Hepatocyte (in vitro differentiated cells): Measurements from ENCODE around the gene PRPF38A. TPM values are rescaled to one million over a fixed set of nuclear protein-coding genes. Genes with fewer than 3 reads are reported as not detected.

Source experiments
- DNase-seq: peaks from one replicate; pipeline ENCODE4 v3.0.0-alpha.2; 2016; ENCODE audit warnings: low spot score
- H2AFZ ChIP-seq: fragments of 200-600 bp; sonication (generic); 2 replicates; pipeline ENCODE4 v1.6.0; 2016; ENCODE audit warnings: antibody characterized with exemption, mild to moderate bottlenecking
- H3K27ac ChIP-seq: fragments of 200-600 bp; sonication (generic); 2 replicates; pipeline ENCODE4 v1.5.1; 2016; ENCODE audit warnings: mild to moderate bottlenecking
- H3K27me3 ChIP-seq: fragments of 200-600 bp; sonication (generic); 2 replicates; pipeline ENCODE4 v1.6.1; 2016
- H3K36me3 ChIP-seq: fragments of 200-600 bp; sonication (generic); replicated peaks from 2 replicates; pipeline ENCODE4 v1.5.1; 2016; ENCODE audit warnings: low read depth; ENCODE audit not compliant: insufficient read depth
- H3K4me1 ChIP-seq: fragments of 200-600 bp; sonication (generic); 2 replicates; pipeline ENCODE4 v1.5.1; 2016; ENCODE audit warnings: mild to moderate bottlenecking, moderate library complexity; ENCODE audit not compliant: insufficient read depth
- H3K4me2 ChIP-seq: fragments of 200-600 bp; sonication (generic); 2 replicates; pipeline ENCODE4 v1.6.0; 2016
- H3K4me3 ChIP-seq: fragments of 200-600 bp; sonication (generic); 2 replicates; pipeline ENCODE4 v1.5.1; 2016; ENCODE audit warnings: mild to moderate bottlenecking
- H3K79me2 ChIP-seq: fragments of 200-600 bp; sonication (generic); 2 replicates; pipeline ENCODE4 v1.6.0; 2017; ENCODE audit warnings: mild to moderate bottlenecking
- H3K9me2 ChIP-seq: fragments of 200-600 bp; sonication (generic); replicated peaks from 2 replicates; pipeline ENCODE4 v1.6.0; 2017; ENCODE audit warnings: mild to moderate bottlenecking; ENCODE audit not compliant: insufficient read depth
- H3K9me3 ChIP-seq: fragments of 200-600 bp; sonication (generic); 2 replicates; pipeline ENCODE4 v1.5.1; 2016; ENCODE audit warnings: low read depth, mild to moderate bottlenecking
- H4K20me1 ChIP-seq: fragments of 200-600 bp; sonication (generic); 2 replicates; pipeline ENCODE4 v1.6.0; 2016; ENCODE audit warnings: mild to moderate bottlenecking; ENCODE audit not compliant: insufficient read depth, poor library complexity, severe bottlenecking
- CTCF ChIP-seq: fragments of 200-600 bp; sonication (generic); IDR thresholded peaks from 2 replicates; pipeline ENCODE4 v1.5.1; 2016; ENCODE audit warnings: antibody characterized with exemption, mild to moderate bottlenecking; ENCODE audit not compliant: poor library complexity
- EZH2 ChIP-seq: fragments of 200-600 bp; sonication (generic); IDR thresholded peaks from 2 replicates; pipeline ENCODE4 v1.6.1; 2016; ENCODE audit warnings: antibody characterized with exemption, mild to moderate bottlenecking, borderline replicate concordance
- EZH2phosphoT487 ChIP-seq: fragments of 200-600 bp; sonication (generic); IDR thresholded peaks from one replicate; pipeline ENCODE4 v1.6.1; 2018; ENCODE audit warnings: antibody characterized with exemption, mild to moderate bottlenecking, low read depth, moderate library complexity; ENCODE audit not compliant: unreplicated experiment, severe bottlenecking
- WGBS: methylation state at CpG from one replicate; pipeline ENCODE4 v1.1.6; 2016; ENCODE audit warnings: low lambda C conversion rate; ENCODE audit errors: missing lambda C conversion rate; 5-methylcytosine and 5-hydroxymethylcytosine counted together
- polyA plus RNA-seq: library from polyadenylated mRNA; unstranded; fragments of >200 nt; fragmentation: Nextera tagmentation; extraction: Ambion mirVana; gene quantifications from 2 replicates; pipeline ENCODE4 v1.2.1, GENCODE V29; 2016
- total RNA-seq: library from RNA; depleted of rRNA; stranded (reverse); fragments of >200 nt; gene quantifications from 2 replicates; pipeline ENCODE4 v1.2.3, GENCODE V29; 2014

Gene PRPF38A
- total and polyA plus RNA-seq, 2 experiments from 2014 or later, result 13.8 to 23.8 TPM

- Histone ChIP-seq H3K9me3 (no peaks in the 10 kb centered on the region), H4K20me1 (no peaks in the 10 kb centered on the region), H3K27me3 (no peaks in the 10 kb centered on the region), H3K9me2 (no peaks in the 10 kb centered on the region), H3K4me3 (no peak overlapping the region), H3K27ac (no peak overlapping the region), H3K4me2 (no peak overlapping the region), H3K4me1 (no peaks in the 10 kb centered on the region), H3K79me2 (no peaks in the 10 kb centered on the region), H2AFZ (no peak overlapping the region), H3K36me3 (no peaks in the 10 kb centered on the region)
- no peak for TF ChIP-seq EZH2
- TF ChIP-seq CTCF, result no peak
- no peak for TF ChIP-seq EZH2phosphoT487
- 60% methylated on average over 5 of the region's 5 CpGs for WGBS
- no peak for DNase-seq
These were observed 17.9 kb upstream of the PRPF38A start for GRCh38 chr1:52386458-52386857.

- H3K27me3 ChIP-seq, result no peaks in the 10 kb centered on the region
These were observed 11.2 kb upstream of the PRPF38A start for GRCh38 chr1:52393174-52393573.

GRCh38 chr1:52399629-52400028 lies 4.8 kb upstream of the PRPF38A start:
- H3K4me2 ChIP-seq, result no peak overlapping the region
- H3K9me3 ChIP-seq, result no peaks in the 10 kb centered on the region
- TF ChIP-seq EZH2phosphoT487 (no peak), CTCF (no peak), EZH2 (no peak)
- H3K27ac ChIP-seq, result no peak overlapping the region
- no peak overlapping the region for H2AFZ ChIP-seq
- no peaks in the 10 kb centered on the region for H3K9me2 ChIP-seq
- H3K4me3 ChIP-seq, result no peak overlapping the region
- WGBS, result 97% methylated on average over 3 of the region's 3 CpGs
- peaks cover 6% of the 10 kb centered on the region for H3K4me1 ChIP-seq
- no peak for DNase-seq
- no peaks in the 10 kb centered on the region for H4K20me1 ChIP-seq
- H3K27me3 ChIP-seq, result no peaks in the 10 kb centered on the region
- H3K79me2 ChIP-seq, result peaks cover 4% of the 10 kb centered on the region
- no peaks in the 10 kb centered on the region for H3K36me3 ChIP-seq

More at GRCh38 chr1:52393174-52393573, 11.2 kb upstream of the PRPF38A start:
- DNase-seq, result no peak
- Histone ChIP-seq H3K79me2 (no peaks in the 10 kb centered on the region), H3K9me2 (no peaks in the 10 kb centered on the region), H3K27ac (no peak overlapping the region), H2AFZ (no peak overlapping the region), H4K20me1 (no peaks in the 10 kb centered on the region), H3K9me3 (no peaks in the 10 kb centered on the region), H3K36me3 (no peaks in the 10 kb centered on the region), H3K4me1 (no peaks in the 10 kb centered on the region), H3K4me3 (no peak overlapping the region), H3K4me2 (no peak overlapping the region)
- TF ChIP-seq EZH2phosphoT487 (no peak), CTCF (no peak)
- 98% methylated on average over 5 of the region's 5 CpGs for WGBS

- no peaks in the 10 kb centered on the region for H3K9me3 ChIP-seq
- DNase-seq, result no peak
- WGBS, result 94% methylated on average over 6 of the region's 6 CpGs
- H3K79me2 ChIP-seq, result peaks cover 6% of the 10 kb centered on the region
- peaks cover 6% of the 10 kb centered on the region for H3K4me1 ChIP-seq
- no peak overlapping the region for H3K4me2 ChIP-seq
- H3K4me3 ChIP-seq, result no peak overlapping the region
- no peak overlapping the region for H3K27ac ChIP-seq
- H2AFZ ChIP-seq, result no peak overlapping the region
- no peaks in the 10 kb centered on the region for H3K27me3 ChIP-seq
- H3K36me3 ChIP-seq, result no peaks in the 10 kb centered on the region
- no peaks in the 10 kb centered on the region for H3K9me2 ChIP-seq
- TF ChIP-seq CTCF (no peak), EZH2 (no peak), EZH2phosphoT487 (no peak)
- no peaks in the 10 kb centered on the region for H4K20me1 ChIP-seq
These were observed 4.3 kb upstream of the PRPF38A start for GRCh38 chr1:52400131-52400530.
